ENCODE data around the gene TPST2.

- TF ChIP-seq CTCF (conservative IDR thresholded peaks at IDR 0.05), result no peak
- no peak for TF ChIP-seq ZFX (IDR thresholded peaks at IDR 0.05)
Observed at GRCh38 chr22:26556904-26557303, 33.0 kb downstream of the TPST2 start.

All from C4-2B (cell line).